Measurements from ENCODE around the gene APC. TPM values are rescaled to one million over a fixed set of nuclear protein-coding genes. Genes with fewer than 3 reads are reported as not detected.

The APC gene
- total RNA-seq, 1 experiment from 2014 or later, result 33.7 TPM

DNA sequence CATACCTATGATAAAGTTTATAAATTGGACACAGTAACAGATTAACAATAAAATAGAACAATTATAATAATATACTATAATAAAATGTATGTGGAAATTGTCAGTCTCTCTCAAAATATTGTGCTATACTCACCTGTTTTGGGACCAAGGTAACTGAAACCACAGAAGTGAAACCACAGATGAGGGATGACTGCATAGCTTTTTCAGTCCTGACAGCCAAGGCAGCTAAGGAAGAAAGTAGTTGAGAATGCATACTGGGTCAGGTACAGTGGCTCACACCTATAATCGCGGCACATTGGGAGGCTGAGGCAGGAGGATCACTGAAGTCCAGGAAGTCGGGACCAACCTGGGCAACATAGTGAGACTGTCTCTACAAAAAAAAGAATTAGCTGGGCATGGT lies 132.3 kb downstream of the APC start:
- H3K27me3 ChIP-seq (ENCODE audit: control insufficient read depth, insufficient read depth, low read length), result no peaks in the 10 kb centered on the region
- DNase-seq (ENCODE audit: low read depth, low spot score), result no peak
- intact Hi-C loops (cut with micrococcal nuclease; ENCODE audit: unreplicated experiment) (no loop called here), in situ Hi-C loops (cut with HindIII; ENCODE audit: low pct_unique_long_range_greater_than_20kb, low sequenced_read_pairs) (no loop called here)
- POLR2A ChIA-PET, result no interaction called here
- H3K9me3 ChIP-seq (ENCODE audit: control insufficient read depth, insufficient read depth, low read depth, low read length), result no peaks in the 10 kb centered on the region
- no peak overlapping the region for H3K4me3 ChIP-seq (ENCODE audit: low read depth in 2 of 2, low read length in 2 of 2)
- no peaks in the 10 kb centered on the region for H3K4me1 ChIP-seq (ENCODE audit: control insufficient read depth, insufficient read depth, low read length)
- peaks cover 12% of the 10 kb centered on the region for H3K36me3 ChIP-seq (ENCODE audit: control insufficient read depth, insufficient read depth, low read length)
- ATAC-seq, result no peak
- CTCF ChIA-PET, result no interaction called here
- no peak overlapping the region for H3K27ac ChIP-seq (ENCODE audit: low read length)
- no TSS peak for BruUV-seq (replicated peaks)
- TF ChIP-seq, protein P1, sequence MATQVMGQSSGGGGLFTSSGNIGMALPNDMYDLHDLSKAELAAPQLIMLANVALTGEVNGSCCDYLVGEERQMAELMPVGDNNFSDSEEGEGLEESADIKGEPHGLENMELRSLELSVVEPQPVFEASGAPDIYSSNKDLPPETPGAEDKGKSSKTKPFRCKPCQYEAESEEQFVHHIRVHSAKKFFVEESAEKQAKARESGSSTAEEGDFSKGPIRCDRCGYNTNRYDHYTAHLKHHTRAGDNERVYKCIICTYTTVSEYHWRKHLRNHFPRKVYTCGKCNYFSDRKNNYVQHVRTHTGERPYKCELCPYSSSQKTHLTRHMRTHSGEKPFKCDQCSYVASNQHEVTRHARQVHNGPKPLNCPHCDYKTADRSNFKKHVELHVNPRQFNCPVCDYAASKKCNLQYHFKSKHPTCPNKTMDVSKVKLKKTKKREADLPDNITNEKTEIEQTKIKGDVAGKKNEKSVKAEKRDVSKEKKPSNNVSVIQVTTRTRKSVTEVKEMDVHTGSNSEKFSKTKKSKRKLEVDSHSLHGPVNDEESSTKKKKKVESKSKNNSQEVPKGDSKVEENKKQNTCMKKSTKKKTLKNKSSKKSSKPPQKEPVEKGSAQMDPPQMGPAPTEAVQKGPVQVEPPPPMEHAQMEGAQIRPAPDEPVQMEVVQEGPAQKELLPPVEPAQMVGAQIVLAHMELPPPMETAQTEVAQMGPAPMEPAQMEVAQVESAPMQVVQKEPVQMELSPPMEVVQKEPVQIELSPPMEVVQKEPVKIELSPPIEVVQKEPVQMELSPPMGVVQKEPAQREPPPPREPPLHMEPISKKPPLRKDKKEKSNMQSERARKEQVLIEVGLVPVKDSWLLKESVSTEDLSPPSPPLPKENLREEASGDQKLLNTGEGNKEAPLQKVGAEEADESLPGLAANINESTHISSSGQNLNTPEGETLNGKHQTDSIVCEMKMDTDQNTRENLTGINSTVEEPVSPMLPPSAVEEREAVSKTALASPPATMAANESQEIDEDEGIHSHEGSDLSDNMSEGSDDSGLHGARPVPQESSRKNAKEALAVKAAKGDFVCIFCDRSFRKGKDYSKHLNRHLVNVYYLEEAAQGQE (IDR thresholded peaks at IDR 0.05; ENCODE audit: insufficient read depth in 1 of 2, low read depth in 2 of 2, low read length in 1 of 2), result no peak
- TF ChIP-seq, protein P2, sequence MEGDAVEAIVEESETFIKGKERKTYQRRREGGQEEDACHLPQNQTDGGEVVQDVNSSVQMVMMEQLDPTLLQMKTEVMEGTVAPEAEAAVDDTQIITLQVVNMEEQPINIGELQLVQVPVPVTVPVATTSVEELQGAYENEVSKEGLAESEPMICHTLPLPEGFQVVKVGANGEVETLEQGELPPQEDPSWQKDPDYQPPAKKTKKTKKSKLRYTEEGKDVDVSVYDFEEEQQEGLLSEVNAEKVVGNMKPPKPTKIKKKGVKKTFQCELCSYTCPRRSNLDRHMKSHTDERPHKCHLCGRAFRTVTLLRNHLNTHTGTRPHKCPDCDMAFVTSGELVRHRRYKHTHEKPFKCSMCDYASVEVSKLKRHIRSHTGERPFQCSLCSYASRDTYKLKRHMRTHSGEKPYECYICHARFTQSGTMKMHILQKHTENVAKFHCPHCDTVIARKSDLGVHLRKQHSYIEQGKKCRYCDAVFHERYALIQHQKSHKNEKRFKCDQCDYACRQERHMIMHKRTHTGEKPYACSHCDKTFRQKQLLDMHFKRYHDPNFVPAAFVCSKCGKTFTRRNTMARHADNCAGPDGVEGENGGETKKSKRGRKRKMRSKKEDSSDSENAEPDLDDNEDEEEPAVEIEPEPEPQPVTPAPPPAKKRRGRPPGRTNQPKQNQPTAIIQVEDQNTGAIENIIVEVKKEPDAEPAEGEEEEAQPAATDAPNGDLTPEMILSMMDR (IDR thresholded peaks at IDR 0.05), result no peak
- no peak for TF ChIP-seq POLR2AphosphoS5 (IDR thresholded peaks at IDR 0.05; ENCODE audit: low read depth, low read length)
- TF ChIP-seq TCF7L2 (IDR thresholded peaks at IDR 0.05; ENCODE audit: low read depth, low read length), result no peak
- no peak for TF ChIP-seq SIN3A (IDR thresholded peaks at IDR 0.05; ENCODE audit: borderline replicate concordance, insufficient read depth, low read depth, low read length)

DNA sequence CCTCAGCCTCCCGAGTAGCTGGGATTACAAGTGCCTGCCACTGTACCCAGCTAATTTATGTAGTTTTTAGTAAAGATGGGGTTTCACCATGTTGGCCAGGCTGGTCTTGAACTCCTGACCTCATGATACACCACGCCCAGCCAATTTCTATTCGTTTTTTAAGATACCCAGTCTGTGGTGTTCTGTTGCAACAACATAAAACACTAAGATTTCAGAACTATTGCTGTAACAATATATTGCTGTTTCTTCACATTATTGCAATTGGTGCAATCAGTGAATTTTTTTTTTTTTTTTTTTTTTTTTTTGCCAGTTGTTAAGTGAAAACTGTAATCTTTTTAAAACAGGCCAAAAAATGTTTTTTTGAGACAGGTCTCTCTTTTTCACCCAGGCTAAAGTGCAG lies 133.3 kb downstream of the APC start:
- DNase-seq (ENCODE audit: low read depth, low spot score) (no peak), ATAC-seq (no peak)
- H3K4me3 ChIP-seq (ENCODE audit: low read depth in 2 of 2, low read length in 2 of 2), result no peak overlapping the region
- peaks cover 10% of the 10 kb centered on the region for H3K36me3 ChIP-seq (ENCODE audit: control insufficient read depth, insufficient read depth, low read length)
- no peaks in the 10 kb centered on the region for H3K9me3 ChIP-seq (ENCODE audit: control insufficient read depth, insufficient read depth, low read depth, low read length)
- intact Hi-C loops (cut with micrococcal nuclease; ENCODE audit: unreplicated experiment) (no loop called here), in situ Hi-C loops (cut with HindIII; ENCODE audit: low pct_unique_long_range_greater_than_20kb, low sequenced_read_pairs) (no loop called here)
- no TSS peak for BruUV-seq (replicated peaks)
- ChIA-PET CTCF (interaction anchor here (0.6 kb wide), 1 partner anchor 1339 kb away, joined by 20 read pairs; no protein-coding TSS in a partner anchor), POLR2A (no interaction called here)
- H3K27ac ChIP-seq (ENCODE audit: low read length), result no peak overlapping the region
- no peaks in the 10 kb centered on the region for H3K27me3 ChIP-seq (ENCODE audit: control insufficient read depth, insufficient read depth, low read length)
- TF ChIP-seq, protein P1 (IDR thresholded peaks at IDR 0.05; ENCODE audit: insufficient read depth in 1 of 2, low read depth in 2 of 2, low read length in 1 of 2), result no peak
- TF ChIP-seq SIN3A (IDR thresholded peaks at IDR 0.05; ENCODE audit: borderline replicate concordance, insufficient read depth, low read depth, low read length), result no peak
- no peak for TF ChIP-seq POLR2AphosphoS5 (IDR thresholded peaks at IDR 0.05; ENCODE audit: low read depth, low read length)
- TF ChIP-seq TCF7L2 (IDR thresholded peaks at IDR 0.05; ENCODE audit: low read depth, low read length), result no peak
- TF ChIP-seq, protein P2 (IDR thresholded peaks at IDR 0.05), result no peak
- no peaks in the 10 kb centered on the region for H3K4me1 ChIP-seq (ENCODE audit: control insufficient read depth, insufficient read depth, low read length)
